ENCODE results near the gene ZNF580.

GRCh38 chr19:55676383-55676782 lies 35.6 kb downstream of the ZNF580 start:
- TF ChIP-seq FOXP1 (CRISPR knock-in tag; IDR thresholded peaks at IDR 0.05; ENCODE audit: borderline replicate concordance) (no peak), ELF4 (CRISPR knock-in tag; IDR thresholded peaks at IDR 0.05; ENCODE audit: low read depth) (no peak), CTCF (IDR thresholded peaks at IDR 0.05) (no peak), TEAD4 (CRISPR knock-in tag; IDR thresholded peaks at IDR 0.05) (no peak), NR2C2 (CRISPR knock-in tag; IDR thresholded peaks at IDR 0.05) (no peak), TCF7 (CRISPR knock-in tag; IDR thresholded peaks at IDR 0.05; ENCODE audit: low read depth) (no peak), ATF6 (CRISPR knock-in tag; IDR thresholded peaks at IDR 0.05) (no peak), TEAD1 (CRISPR knock-in tag; IDR thresholded peaks at IDR 0.05) (no peak), USF1 (CRISPR knock-in tag; IDR thresholded peaks at IDR 0.05) (no peak), FOXJ3 (CRISPR knock-in tag; IDR thresholded peaks at IDR 0.05; ENCODE audit: borderline replicate concordance) (no peak)

Data from WTC11 (cell line).